ENCODE measurements around the gene MAP7D3.
"Not testable (repeated sequence)": the region's sequence is repeated elsewhere in the genome, so short reads cannot be mapped to it uniquely, and the experiment has no call there.

The MAP7D3 gene

GRCh38 chrX:136250191-136251040 is 784 bp downstream of the MAP7D3 start:
- no peak for DNase-seq (ENCODE audit: low spot score)

DNA sequence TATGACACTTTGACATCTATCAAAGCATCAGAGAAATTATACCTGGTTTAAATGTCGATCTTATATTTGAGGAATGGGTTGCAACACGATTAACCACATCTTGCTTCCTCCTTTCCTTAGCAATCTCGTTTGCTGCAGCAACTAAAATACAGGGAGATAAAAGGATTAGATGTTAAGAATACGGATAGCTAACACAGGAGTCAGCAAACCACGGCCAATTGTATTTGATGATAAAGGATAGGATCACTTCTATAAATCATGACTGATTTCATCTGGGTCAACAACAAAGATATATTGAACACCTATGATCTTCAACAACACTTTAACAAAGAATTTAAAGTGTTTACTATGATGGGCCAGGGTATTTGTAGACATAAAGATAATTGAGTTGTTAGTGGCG is 5.0 kb downstream of the MAP7D3 start:
- no peak for DNase-seq (ENCODE audit: low spot score)

DNA sequence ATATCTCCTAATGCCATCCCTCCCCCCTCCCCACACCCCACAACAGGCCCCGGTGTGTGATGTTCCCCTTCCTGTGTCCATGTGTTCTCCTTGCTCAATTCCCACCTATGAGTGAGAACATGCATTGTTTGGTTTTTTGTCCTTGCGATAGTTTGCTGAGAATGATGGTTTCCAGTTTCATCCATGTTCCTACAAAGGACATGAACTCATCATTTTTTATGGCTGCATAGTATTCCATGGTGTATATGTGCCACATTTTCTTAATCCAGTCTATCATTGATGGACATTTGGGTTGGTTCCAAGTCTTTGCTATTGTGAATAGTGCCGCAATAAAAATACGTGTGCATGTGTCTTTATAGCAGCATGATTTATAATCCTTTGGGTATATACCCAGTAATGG is 13.4 kb downstream of the MAP7D3 start:
- DNase-seq (ENCODE audit: low spot score): not testable (repeated sequence)

- DNase-seq (ENCODE audit: low spot score): no peak
These were observed 14.1 kb downstream of the MAP7D3 start for GRCh38 chrX:136237074-136237473.

GRCh38 chrX:136228839-136229207 is 22.4 kb downstream of the MAP7D3 start:
- no peak for DNase-seq (ENCODE audit: low spot score)

DNA sequence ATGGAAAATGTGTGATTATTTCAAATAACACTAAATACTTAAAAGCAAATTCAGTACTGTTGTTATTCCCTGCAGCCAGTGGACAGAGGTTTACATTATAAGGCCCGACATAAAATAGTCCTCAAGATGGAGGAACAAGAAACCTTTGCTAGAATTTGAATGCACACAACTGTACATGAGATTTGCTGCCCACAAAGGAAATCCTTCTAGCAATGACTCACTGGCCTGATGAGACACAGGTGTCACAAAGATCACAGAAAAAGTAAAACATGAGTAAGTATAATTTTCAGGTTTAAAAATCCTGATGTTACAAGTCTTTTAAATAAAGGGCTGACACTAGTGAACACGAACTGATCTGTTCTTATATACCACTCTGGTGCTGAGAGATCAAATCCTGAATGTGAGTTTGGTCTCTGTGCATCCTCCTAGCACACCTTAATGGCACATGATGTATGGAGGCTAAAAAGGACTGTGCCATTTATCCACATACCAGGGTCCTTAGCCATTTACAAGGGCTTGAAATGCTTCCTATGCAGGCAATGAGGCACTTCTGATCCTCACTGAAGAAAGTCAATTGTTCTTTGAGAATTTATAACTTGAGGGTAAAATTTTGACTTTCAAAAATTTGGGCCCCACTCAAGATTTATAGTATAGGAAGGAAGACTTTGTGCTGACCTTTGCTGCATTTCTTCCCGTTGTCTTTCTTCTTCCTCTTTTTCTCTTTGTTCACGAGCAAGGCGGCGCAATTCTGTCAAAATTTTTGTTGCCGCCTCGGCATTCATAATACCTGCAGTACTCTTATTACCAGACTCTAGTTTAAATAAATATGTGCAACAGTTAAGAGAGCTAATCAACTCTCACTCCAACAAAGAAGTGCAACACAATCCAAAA is 23.0 kb downstream of the MAP7D3 start:
- DNase-seq (ENCODE audit: low spot score): no peak

GRCh38 chrX:136227074-136227473 is 24.1 kb downstream of the MAP7D3 start:
- no peak for DNase-seq (ENCODE audit: low spot score)

DNA sequence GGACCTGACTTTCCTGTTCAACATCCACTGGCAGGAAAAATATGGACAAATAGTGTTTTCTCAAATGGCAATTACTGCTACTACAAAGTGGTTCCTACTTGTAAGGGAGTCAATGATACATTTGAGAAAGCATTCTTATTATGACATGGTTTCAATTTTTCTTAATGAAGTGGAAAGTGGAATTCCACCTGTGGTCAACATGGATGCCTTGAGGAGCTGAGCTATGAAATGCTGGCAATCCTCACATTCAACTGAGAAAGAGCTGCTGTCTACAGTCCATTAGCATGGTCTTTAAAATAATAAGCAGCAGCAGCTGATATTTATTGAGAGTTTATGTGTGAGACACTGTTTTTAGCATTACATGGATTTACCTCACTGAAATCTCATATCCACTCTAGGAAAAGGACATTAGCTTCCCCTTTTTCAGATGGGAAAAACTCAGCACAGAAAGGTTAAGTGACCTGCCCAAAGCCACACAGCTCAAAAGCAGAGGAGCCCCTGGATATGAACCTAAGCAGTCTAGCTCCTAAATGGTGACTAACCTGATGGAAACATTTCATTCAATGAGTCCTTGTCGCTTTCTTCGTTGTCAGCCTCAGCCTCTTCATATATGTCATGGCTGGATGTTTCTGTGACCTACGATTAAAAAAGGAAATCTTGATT is 29.2 kb downstream of the MAP7D3 start:
- DNase-seq (ENCODE audit: low spot score): no peak

DNA sequence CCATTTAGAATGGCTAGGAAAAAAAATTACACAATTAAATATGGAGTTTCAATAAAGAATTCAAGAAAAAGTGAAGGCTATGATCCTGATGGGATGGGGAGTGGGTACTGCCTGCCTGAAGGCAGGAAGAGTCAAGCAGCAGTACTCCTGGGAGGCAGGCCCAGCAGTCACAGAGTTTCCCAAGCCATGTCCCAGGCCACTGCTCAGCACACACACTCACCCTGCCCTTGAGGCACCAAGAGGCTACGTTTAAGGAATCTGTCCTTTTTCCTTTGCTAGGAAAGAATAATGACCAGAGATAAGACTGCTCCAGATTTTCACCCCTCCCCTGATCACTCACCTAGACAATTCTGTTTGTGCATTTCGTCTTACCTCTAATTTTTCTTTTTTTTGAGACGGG is 30.2 kb downstream of the MAP7D3 start:
- no peak for DNase-seq (ENCODE audit: low spot score)

GRCh38 chrX:136220540-136220939 is 30.7 kb downstream of the MAP7D3 start:
- no peak for DNase-seq (ENCODE audit: low spot score)

DNA sequence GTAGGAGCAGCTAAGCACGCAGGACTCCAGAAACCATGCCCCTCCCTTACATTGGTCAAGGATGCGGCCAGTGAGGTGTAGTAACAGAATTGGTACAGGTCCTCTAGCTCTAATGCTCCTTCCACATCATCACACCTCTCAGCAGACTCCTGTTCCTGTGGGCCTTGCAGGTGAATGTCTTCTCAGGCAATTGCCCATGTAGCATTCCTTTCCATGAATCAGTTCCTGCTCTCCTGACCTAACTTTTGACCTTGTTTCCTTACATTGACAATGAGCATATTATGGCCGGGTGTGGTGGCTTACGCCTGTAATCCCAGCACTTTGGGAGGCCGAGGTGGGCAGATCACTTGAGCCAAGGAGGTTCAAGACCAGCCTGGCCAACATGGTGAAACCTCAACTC is 31.3 kb downstream of the MAP7D3 start:
- DNase-seq (ENCODE audit: low spot score): no peak

GRCh38 chrX:136215559-136215958 is 35.6 kb downstream of the MAP7D3 start:
- DNase-seq (ENCODE audit: low spot score): no peak

DNA sequence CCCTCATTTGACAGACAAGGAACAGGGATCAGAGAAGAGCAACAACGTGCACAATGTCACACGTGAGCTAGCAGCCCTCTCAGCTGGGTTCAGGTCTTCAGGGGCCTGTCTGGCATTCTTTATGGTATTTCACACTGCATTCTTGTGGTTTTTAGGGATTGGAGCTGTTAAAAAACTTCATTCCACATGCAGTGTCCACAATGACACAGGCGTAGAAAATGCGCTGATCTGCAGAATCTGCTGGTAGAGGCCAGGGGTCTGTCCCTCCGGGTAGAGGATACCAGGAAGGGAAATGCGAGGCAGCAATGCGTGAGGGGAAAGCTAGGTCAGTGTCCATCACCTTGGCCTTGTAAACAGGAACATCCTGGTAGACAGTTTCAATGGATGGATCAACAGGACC is 36.6 kb downstream of the MAP7D3 start:
- no peak for DNase-seq (ENCODE audit: low spot score)

- DNase-seq (ENCODE audit: low spot score): no peak
These were observed 38.6 kb downstream of the MAP7D3 start for GRCh38 chrX:136212557-136213111.

DNA sequence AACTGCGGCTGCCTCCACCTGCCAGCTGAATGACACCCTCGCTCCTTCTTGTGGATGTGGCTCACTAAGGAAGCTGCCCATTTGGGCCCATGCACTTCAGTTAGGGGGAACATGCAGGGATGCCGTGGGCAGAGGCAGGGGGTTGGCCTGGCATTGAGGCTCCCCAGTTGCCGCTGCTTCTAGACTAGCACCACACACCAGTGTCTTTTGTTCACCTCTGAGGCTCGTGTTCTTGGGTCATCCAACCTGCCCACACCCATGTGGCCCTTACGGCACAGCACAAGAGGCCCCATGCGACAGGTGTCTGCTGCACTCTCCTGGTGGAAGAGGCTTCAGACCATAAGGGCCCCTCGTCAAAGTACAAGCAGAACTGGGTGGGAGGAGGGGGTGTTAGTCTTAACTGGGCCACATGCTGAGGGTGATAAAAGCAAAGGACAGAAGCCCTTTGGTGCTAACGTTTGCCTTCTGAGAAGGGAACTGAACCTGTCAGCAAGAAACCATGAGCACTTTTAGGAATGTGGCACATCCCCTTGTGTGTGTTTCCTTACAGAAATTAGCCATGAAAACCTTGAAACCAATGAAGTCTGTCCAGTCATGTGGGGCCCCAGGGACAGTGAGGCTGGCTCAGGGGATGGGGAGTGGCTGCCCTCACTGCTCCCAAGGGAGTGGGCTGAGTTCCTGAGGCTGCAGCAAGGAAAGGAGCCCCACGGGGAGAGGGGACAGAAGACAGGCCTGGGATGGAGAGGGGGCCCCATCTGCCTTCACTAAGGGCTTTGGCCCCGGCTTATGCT is 39.2 kb downstream of the MAP7D3 start:
- DNase-seq (ENCODE audit: low spot score): no peak

GRCh38 chrX:136210806-136211205 is 40.4 kb downstream of the MAP7D3 start:
- DNase-seq (ENCODE audit: low spot score): no peak

- peak; percentile 23 for DNase-seq (ENCODE audit: low spot score)
These were observed 41.0 kb downstream of the MAP7D3 start for GRCh38 chrX:136210243-136210642.

GRCh38 chrX:136209751-136210150 is 41.4 kb downstream of the MAP7D3 start:
- no peak for DNase-seq (ENCODE audit: low spot score)

- peak; percentile 37 for DNase-seq (ENCODE audit: low spot score)
These were observed 42.0 kb downstream of the MAP7D3 start for GRCh38 chrX:136209016-136209738.

- no peak for DNase-seq (ENCODE audit: low spot score)
These were observed 43.7 kb downstream of the MAP7D3 start for GRCh38 chrX:136207546-136207945.

- DNase-seq (ENCODE audit: low spot score): no peak
These were observed 44.3 kb downstream of the MAP7D3 start for GRCh38 chrX:136206916-136207315.

Data from NAMALWA (cell line).